PC-9 (cell line): ENCODE results near the gene ZNF655.

Source experiments
- EZH2 ChIP-seq: fragments of 200-600 bp; sonication (generic); IDR thresholded peaks from 2 replicates; pipeline ENCODE4 v1.8.0; 2017; ENCODE audit warnings: antibody characterized with exemption, low read depth
- TF ChIP-seq, protein P1 (sequence below): fragments of 200-600 bp; sonication (generic); conservative IDR thresholded peaks from 2 replicates; pipeline ENCODE4 v1.6.1; 2017; ENCODE audit warnings: mixed run types, antibody characterized with exemption, mild to moderate bottlenecking, moderate library complexity

DNA sequence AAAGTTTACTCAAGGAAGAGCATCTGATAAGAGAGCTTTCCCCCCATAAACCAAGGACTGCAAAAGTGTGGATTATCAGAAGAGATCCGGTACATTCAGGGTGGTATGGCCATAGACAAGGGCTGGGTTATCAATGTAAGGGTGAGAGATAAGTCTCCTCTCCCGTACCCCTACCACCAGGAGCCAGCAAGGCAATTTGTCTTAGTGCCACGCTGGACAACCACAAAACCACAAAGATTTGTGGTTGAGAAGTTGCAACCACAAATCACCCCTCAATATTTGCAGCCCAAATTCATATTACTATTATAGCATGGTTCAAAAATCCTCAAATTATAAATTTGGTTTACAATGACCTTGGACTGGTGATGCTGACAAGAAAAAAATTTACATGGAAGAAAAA is 56.1 kb downstream of the ZNF655 start:
- TF ChIP-seq, protein P1, sequence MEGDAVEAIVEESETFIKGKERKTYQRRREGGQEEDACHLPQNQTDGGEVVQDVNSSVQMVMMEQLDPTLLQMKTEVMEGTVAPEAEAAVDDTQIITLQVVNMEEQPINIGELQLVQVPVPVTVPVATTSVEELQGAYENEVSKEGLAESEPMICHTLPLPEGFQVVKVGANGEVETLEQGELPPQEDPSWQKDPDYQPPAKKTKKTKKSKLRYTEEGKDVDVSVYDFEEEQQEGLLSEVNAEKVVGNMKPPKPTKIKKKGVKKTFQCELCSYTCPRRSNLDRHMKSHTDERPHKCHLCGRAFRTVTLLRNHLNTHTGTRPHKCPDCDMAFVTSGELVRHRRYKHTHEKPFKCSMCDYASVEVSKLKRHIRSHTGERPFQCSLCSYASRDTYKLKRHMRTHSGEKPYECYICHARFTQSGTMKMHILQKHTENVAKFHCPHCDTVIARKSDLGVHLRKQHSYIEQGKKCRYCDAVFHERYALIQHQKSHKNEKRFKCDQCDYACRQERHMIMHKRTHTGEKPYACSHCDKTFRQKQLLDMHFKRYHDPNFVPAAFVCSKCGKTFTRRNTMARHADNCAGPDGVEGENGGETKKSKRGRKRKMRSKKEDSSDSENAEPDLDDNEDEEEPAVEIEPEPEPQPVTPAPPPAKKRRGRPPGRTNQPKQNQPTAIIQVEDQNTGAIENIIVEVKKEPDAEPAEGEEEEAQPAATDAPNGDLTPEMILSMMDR = no peak
- no peak for TF ChIP-seq EZH2
